WTC11 (cell line): ENCODE data around the gene LGALSL.

Experiments
- AR ChIP-seq: fragments of 250-450 bp; sonication (Bioruptor Pico); IDR thresholded peaks from 2 replicates; pipeline ENCODE4 v1.9.0; 2021; ENCODE audit warnings: mild to moderate bottlenecking
- ELF4 ChIP-seq: sonication (generic); formaldehyde crosslinking; IDR thresholded peaks from 2 replicates; pipeline ENCODE4 v1.8.1; 2022; ENCODE audit warnings: low read depth, mild to moderate bottlenecking, moderate library complexity, missing genetic modification reagents
- FOXP1 ChIP-seq: sonication (generic); formaldehyde crosslinking; IDR thresholded peaks from 2 replicates; pipeline ENCODE4 v1.8.0; 2022; ENCODE audit warnings: missing genetic modification reagents, mild to moderate bottlenecking, moderate library complexity, borderline replicate concordance
- GTF2I ChIP-seq: fragments of 250-450 bp; sonication (Bioruptor Pico); conservative IDR thresholded peaks from 2 replicates; pipeline ENCODE4 v1.4.0; 2021; ENCODE audit warnings: mild to moderate bottlenecking
- JAZF1 ChIP-seq: fragments of 250-450 bp; sonication (Bioruptor Pico); IDR thresholded peaks from 2 replicates; pipeline ENCODE4 v1.9.0; 2021; ENCODE audit warnings: moderate library complexity, mild to moderate bottlenecking, inconsistent platforms
- JUN ChIP-seq: sonication (generic); formaldehyde crosslinking; IDR thresholded peaks from 2 replicates; pipeline ENCODE4 v1.8.0; 2023; ENCODE audit warnings: mild to moderate bottlenecking, missing genetic modification reagents
- SMAD4 ChIP-seq: sonication (generic); formaldehyde crosslinking; IDR thresholded peaks from 2 replicates; pipeline ENCODE4 v1.8.0; 2022; ENCODE audit warnings: mild to moderate bottlenecking, missing genetic modification reagents
- SP1 ChIP-seq: sonication (generic); formaldehyde crosslinking; conservative IDR thresholded peaks from 2 replicates; pipeline ENCODE4 v1.8.1; 2022; ENCODE audit warnings: missing genetic modification reagents
- TP53 ChIP-seq: sonication (generic); formaldehyde crosslinking; IDR thresholded peaks from 2 replicates; pipeline ENCODE4 v1.8.1; 2023; ENCODE audit warnings: mild to moderate bottlenecking, missing genetic modification reagents
- ZBTB21 ChIP-seq: sonication (generic); formaldehyde crosslinking; IDR thresholded peaks from 2 replicates; pipeline ENCODE4 v1.8.1; 2023; ENCODE audit warnings: mild to moderate bottlenecking, missing genetic modification reagents, borderline replicate concordance
- TF ChIP-seq, protein P1 (sequence below): fragments of 200-600 bp; IDR thresholded peaks from 2 replicates; pipeline ENCODE4 v1.8.0; 2022; ENCODE audit warnings: antibody characterized with exemption
- TF ChIP-seq, protein P2 (sequence below): sonication (generic); formaldehyde crosslinking; IDR thresholded peaks from 2 replicates; pipeline ENCODE4 v1.8.1; 2023; ENCODE audit warnings: mild to moderate bottlenecking, missing genetic modification reagents
- TF ChIP-seq, protein P3 (sequence below): sonication (generic); formaldehyde crosslinking; IDR thresholded peaks from 2 replicates; pipeline ENCODE4 v1.8.1; 2022; ENCODE audit warnings: mild to moderate bottlenecking, moderate library complexity, missing genetic modification reagents
- TF ChIP-seq, protein P4 (sequence below): sonication (generic); formaldehyde crosslinking; IDR thresholded peaks from 2 replicates; pipeline ENCODE4 v1.8.0; 2022; ENCODE audit warnings: mild to moderate bottlenecking, missing genetic modification reagents

GRCh38 chr2:64451051-64451450 is 2.9 kb upstream of the LGALSL start:
- TF ChIP-seq TP53 (CRISPR knock-in tag), result no peak
- TF ChIP-seq AR (CRISPR knock-in tag), result no peak
- TF ChIP-seq, protein P1, sequence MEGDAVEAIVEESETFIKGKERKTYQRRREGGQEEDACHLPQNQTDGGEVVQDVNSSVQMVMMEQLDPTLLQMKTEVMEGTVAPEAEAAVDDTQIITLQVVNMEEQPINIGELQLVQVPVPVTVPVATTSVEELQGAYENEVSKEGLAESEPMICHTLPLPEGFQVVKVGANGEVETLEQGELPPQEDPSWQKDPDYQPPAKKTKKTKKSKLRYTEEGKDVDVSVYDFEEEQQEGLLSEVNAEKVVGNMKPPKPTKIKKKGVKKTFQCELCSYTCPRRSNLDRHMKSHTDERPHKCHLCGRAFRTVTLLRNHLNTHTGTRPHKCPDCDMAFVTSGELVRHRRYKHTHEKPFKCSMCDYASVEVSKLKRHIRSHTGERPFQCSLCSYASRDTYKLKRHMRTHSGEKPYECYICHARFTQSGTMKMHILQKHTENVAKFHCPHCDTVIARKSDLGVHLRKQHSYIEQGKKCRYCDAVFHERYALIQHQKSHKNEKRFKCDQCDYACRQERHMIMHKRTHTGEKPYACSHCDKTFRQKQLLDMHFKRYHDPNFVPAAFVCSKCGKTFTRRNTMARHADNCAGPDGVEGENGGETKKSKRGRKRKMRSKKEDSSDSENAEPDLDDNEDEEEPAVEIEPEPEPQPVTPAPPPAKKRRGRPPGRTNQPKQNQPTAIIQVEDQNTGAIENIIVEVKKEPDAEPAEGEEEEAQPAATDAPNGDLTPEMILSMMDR, result no peak
- TF ChIP-seq, protein P2, sequence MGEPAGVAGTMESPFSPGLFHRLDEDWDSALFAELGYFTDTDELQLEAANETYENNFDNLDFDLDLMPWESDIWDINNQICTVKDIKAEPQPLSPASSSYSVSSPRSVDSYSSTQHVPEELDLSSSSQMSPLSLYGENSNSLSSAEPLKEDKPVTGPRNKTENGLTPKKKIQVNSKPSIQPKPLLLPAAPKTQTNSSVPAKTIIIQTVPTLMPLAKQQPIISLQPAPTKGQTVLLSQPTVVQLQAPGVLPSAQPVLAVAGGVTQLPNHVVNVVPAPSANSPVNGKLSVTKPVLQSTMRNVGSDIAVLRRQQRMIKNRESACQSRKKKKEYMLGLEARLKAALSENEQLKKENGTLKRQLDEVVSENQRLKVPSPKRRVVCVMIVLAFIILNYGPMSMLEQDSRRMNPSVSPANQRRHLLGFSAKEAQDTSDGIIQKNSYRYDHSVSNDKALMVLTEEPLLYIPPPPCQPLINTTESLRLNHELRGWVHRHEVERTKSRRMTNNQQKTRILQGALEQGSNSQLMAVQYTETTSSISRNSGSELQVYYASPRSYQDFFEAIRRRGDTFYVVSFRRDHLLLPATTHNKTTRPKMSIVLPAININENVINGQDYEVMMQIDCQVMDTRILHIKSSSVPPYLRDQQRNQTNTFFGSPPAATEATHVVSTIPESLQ, result no peak
- TF ChIP-seq GTF2I, result no peak
- no peak for TF ChIP-seq SP1
- no peak for TF ChIP-seq ELF4 (CRISPR knock-in tag)
- TF ChIP-seq JUN (CRISPR knock-in tag), result no peak
- TF ChIP-seq SMAD4 (CRISPR knock-in tag), result no peak
- no peak for TF ChIP-seq JAZF1 (CRISPR knock-in tag)
- TF ChIP-seq, protein P3, sequence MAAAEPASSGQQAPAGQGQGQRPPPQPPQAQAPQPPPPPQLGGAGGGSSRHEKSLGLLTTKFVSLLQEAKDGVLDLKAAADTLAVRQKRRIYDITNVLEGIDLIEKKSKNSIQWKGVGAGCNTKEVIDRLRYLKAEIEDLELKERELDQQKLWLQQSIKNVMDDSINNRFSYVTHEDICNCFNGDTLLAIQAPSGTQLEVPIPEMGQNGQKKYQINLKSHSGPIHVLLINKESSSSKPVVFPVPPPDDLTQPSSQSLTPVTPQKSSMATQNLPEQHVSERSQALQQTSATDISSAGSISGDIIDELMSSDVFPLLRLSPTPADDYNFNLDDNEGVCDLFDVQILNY, result no peak
- no peak for TF ChIP-seq ZBTB21 (CRISPR knock-in tag)
- TF ChIP-seq FOXP1, result no peak
- TF ChIP-seq, protein P4, sequence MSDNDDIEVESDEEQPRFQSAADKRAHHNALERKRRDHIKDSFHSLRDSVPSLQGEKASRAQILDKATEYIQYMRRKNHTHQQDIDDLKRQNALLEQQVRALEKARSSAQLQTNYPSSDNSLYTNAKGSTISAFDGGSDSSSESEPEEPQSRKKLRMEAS (CRISPR knock-in tag), result no peak
